OCI-LY1 (cell line): ENCODE measurements around the gene NAV2.

Source experiments
- H2AFZ ChIP-seq: fragments of 200-600 bp; sonication (generic), shearing (Covaris generic); 2 replicates; pipeline ENCODE4 v1.6.0; 2014; ENCODE audit warnings: antibody characterized with exemption, mild to moderate bottlenecking, low read length
- H3F3A ChIP-seq: fragments of 200-600 bp; sonication (generic), shearing (Covaris generic); 2 replicates; pipeline ENCODE4 v1.6.0; 2014; ENCODE audit warnings: mild to moderate bottlenecking, antibody characterized with exemption, low read length, moderate library complexity; ENCODE audit not compliant: insufficient read depth
- H3K27ac ChIP-seq: fragments of 200-600 bp; sonication (generic); 2 replicates; pipeline ENCODE4 v1.5.1; 2014; ENCODE audit warnings: low read length, mixed run types, mild to moderate bottlenecking, low read depth; ENCODE audit not compliant: poor library complexity, severe bottlenecking
- H3K27me3 ChIP-seq: fragments of 200-600 bp; sonication (generic); 2 replicates; pipeline ENCODE4 v1.6.0; 2014; ENCODE audit warnings: antibody characterized with exemption, mild to moderate bottlenecking, low read length, moderate library complexity; ENCODE audit not compliant: insufficient read depth
- H3K36me3 ChIP-seq: fragments of 200-600 bp; sonication (generic); 2 replicates; pipeline ENCODE4 v1.6.1; 2014; ENCODE audit warnings: mild to moderate bottlenecking, antibody characterized with exemption, low read length, moderate library complexity, mixed read lengths; ENCODE audit not compliant: insufficient read depth
- H3K4me1 ChIP-seq: fragments of 200-600 bp; sonication (generic); 2 replicates; pipeline ENCODE4 v1.5.1; 2014; ENCODE audit warnings: mild to moderate bottlenecking, low read length, moderate library complexity; ENCODE audit not compliant: insufficient read depth, severe bottlenecking
- H3K4me2 ChIP-seq: fragments of 200-600 bp; sonication (generic), shearing (Covaris generic); 2 replicates; pipeline ENCODE4 v1.6.1; 2014; ENCODE audit warnings: low read length
- H3K4me3 ChIP-seq: fragments of 200-600 bp; sonication (generic); 2 replicates; pipeline ENCODE4 v1.5.1; 2014; ENCODE audit warnings: low read length, low read depth, mild to moderate bottlenecking, mixed read lengths; ENCODE audit not compliant: poor library complexity, severe bottlenecking
- H3K79me2 ChIP-seq: fragments of 200-600 bp; shearing (Covaris generic); 2 replicates; pipeline ENCODE4 v1.6.1; 2016; ENCODE audit warnings: mixed run types, low read length, mixed read lengths; ENCODE audit not compliant: insufficient read depth
- H3K9ac ChIP-seq: fragments of 200-600 bp; sonication (generic), shearing (Covaris generic); 2 replicates; pipeline ENCODE4 v1.6.1; 2014; ENCODE audit warnings: mild to moderate bottlenecking, low read length, mixed read lengths
- H3K9me2 ChIP-seq: fragments of 200-600 bp; sonication (generic), shearing (Covaris generic); 2 replicates; pipeline ENCODE4 v1.6.1; 2014; ENCODE audit warnings: low read depth, mild to moderate bottlenecking, low read length, mixed read lengths
- H3K9me3 ChIP-seq: fragments of 200-600 bp; shearing (Covaris generic); 2 replicates; pipeline ENCODE4 v1.6.1; 2014; ENCODE audit warnings: low read length, mixed read lengths
- H4K20me1 ChIP-seq: fragments of 200-600 bp; sonication (generic), shearing (Covaris generic); 2 replicates; pipeline ENCODE4 v1.6.0; 2016; ENCODE audit warnings: mild to moderate bottlenecking, low read length; ENCODE audit not compliant: insufficient read depth
- CTCF ChIP-seq: fragments of 200-600 bp; sonication (generic), shearing (Covaris generic); IDR thresholded peaks from 2 replicates; pipeline ENCODE4 v1.5.1; 2017; ENCODE audit warnings: mild to moderate bottlenecking, antibody characterized with exemption, low read length, moderate library complexity, mixed read lengths
- EZH2 ChIP-seq: fragments of 200-600 bp; sonication (generic), shearing (Covaris generic); IDR thresholded peaks from 2 replicates; pipeline ENCODE4 v1.8.0; 2017; ENCODE audit warnings: borderline replicate concordance, mixed run types, mild to moderate bottlenecking, antibody characterized with exemption, low read length, moderate library complexity, mixed read lengths

NAV2 gene

GRCh38 chr11:19988598-19988997 is 276.0 kb downstream of the NAV2 start:
- Histone ChIP-seq H3K9ac (no peak overlapping the region), H3K4me1 (no peaks in the 10 kb centered on the region), H3K36me3 (no peaks in the 10 kb centered on the region), H3F3A (no peaks in the 10 kb centered on the region), H2AFZ (no peak overlapping the region), H4K20me1 (no peaks in the 10 kb centered on the region), H3K79me2 (no peaks in the 10 kb centered on the region), H3K27ac (no peak overlapping the region), H3K4me2 (no peak overlapping the region), H3K4me3 (no peak overlapping the region), H3K9me3 (no peaks in the 10 kb centered on the region), H3K27me3 (no peaks in the 10 kb centered on the region), H3K9me2 (no peaks in the 10 kb centered on the region)
- no peak for TF ChIP-seq EZH2
- TF ChIP-seq CTCF = no peak

- H2AFZ ChIP-seq = no peak overlapping the region
- H3K9me2 ChIP-seq = no peaks in the 10 kb centered on the region
- H3K4me3 ChIP-seq = no peak overlapping the region
- H3K27ac ChIP-seq = no peak overlapping the region
- H3K27me3 ChIP-seq = no peaks in the 10 kb centered on the region
- H3K4me1 ChIP-seq = no peaks in the 10 kb centered on the region
- no peaks in the 10 kb centered on the region for H3K36me3 ChIP-seq
- no peak overlapping the region for H3K9ac ChIP-seq
- H3K9me3 ChIP-seq = no peaks in the 10 kb centered on the region
- H3F3A ChIP-seq = no peaks in the 10 kb centered on the region
- no peaks in the 10 kb centered on the region for H4K20me1 ChIP-seq
- no peaks in the 10 kb centered on the region for H3K79me2 ChIP-seq
- TF ChIP-seq CTCF (no peak), EZH2 (no peak)
- H3K4me2 ChIP-seq = no peak overlapping the region
These were observed 276.6 kb downstream of the NAV2 start for GRCh38 chr11:19989191-19989590.

- Histone ChIP-seq H3F3A (no peaks in the 10 kb centered on the region), H3K27ac (no peak overlapping the region), H3K4me2 (no peak overlapping the region), H3K27me3 (no peaks in the 10 kb centered on the region), H2AFZ (no peak overlapping the region), H3K4me1 (no peaks in the 10 kb centered on the region), H3K9me2 (no peaks in the 10 kb centered on the region), H3K79me2 (no peaks in the 10 kb centered on the region), H3K9ac (no peak overlapping the region), H3K36me3 (no peaks in the 10 kb centered on the region), H3K9me3 (no peaks in the 10 kb centered on the region), H4K20me1 (no peaks in the 10 kb centered on the region), H3K4me3 (no peak overlapping the region)
- TF ChIP-seq CTCF (no peak), EZH2 (no peak)
These were observed 279.5 kb downstream of the NAV2 start for GRCh38 chr11:19992162-19992561.
